GM21367 (cell line): Measurements from ENCODE around the gene MUC4.

Experiments
- ATAC-seq: cut with Tn5 transposase; IDR thresholded peaks from one replicate; pipeline ENCODE4 v1.9.1; 2021; ENCODE audit not compliant: unreplicated experiment

The MUC4 gene

GRCh38 chr3:195811756-195812155 is at the start of gene MUC4:
TSS of gene MUC4 (minus strand) at chr3:195811929. CDS start at chr3:195811817, 112 bp downstream.
- ATAC-seq: no peak

- ATAC-seq: no peak
Measured at GRCh38 chr3:195860456-195860855, 48.7 kb upstream of the MUC4 start.

GRCh38 chr3:195859846-195860411 is 48.2 kb upstream of the MUC4 start:
- ATAC-seq: no peak

- no peak for ATAC-seq
Measured at GRCh38 chr3:195859061-195859845, 47.5 kb upstream of the MUC4 start.

GRCh38 chr3:195856410-195857084 is 44.8 kb upstream of the MUC4 start:
- ATAC-seq: no peak

GRCh38 chr3:195855471-195856409 is 44.0 kb upstream of the MUC4 start:
- ATAC-seq: no peak

GRCh38 chr3:195854628-195855294 is 43.0 kb upstream of the MUC4 start:
- ATAC-seq: no peak

- ATAC-seq: no peak
Measured at GRCh38 chr3:195853996-195854395, 42.3 kb upstream of the MUC4 start.

GRCh38 chr3:195853036-195853435 is 41.3 kb upstream of the MUC4 start:
- ATAC-seq: no peak

- ATAC-seq: peak; percentile 79
Measured at GRCh38 chr3:195850857-195851543, 39.3 kb upstream of the MUC4 start.

- no peak for ATAC-seq
Measured at GRCh38 chr3:195849322-195850074, 37.8 kb upstream of the MUC4 start.

GRCh38 chr3:195847055-195847950 is 35.6 kb upstream of the MUC4 start:
- no peak for ATAC-seq

- ATAC-seq: no peak
Measured at GRCh38 chr3:195845483-195845882, 33.8 kb upstream of the MUC4 start.

- ATAC-seq: no peak
Measured at GRCh38 chr3:195844671-195845218, 33.0 kb upstream of the MUC4 start.

- no peak for ATAC-seq
Measured at GRCh38 chr3:195839260-195840010, 27.7 kb upstream of the MUC4 start.

- no peak for ATAC-seq
Measured at GRCh38 chr3:195838714-195839113, 27.0 kb upstream of the MUC4 start.

- no peak for ATAC-seq
Measured at GRCh38 chr3:195836476-195837135, 24.9 kb upstream of the MUC4 start.
